NCI-H82 (cell line): Measurements from ENCODE around the gene MAP4.
"Not testable (repeated sequence)": the region's sequence is repeated elsewhere in the genome, so short reads cannot be mapped to it uniquely, and the experiment has no call there.

ENCODE experiments used
- DNase-seq: peaks from one replicate; lab custom pipeline; 2025; lab: John Stamatoyannopoulos, UW

MAP4 gene

DNA sequence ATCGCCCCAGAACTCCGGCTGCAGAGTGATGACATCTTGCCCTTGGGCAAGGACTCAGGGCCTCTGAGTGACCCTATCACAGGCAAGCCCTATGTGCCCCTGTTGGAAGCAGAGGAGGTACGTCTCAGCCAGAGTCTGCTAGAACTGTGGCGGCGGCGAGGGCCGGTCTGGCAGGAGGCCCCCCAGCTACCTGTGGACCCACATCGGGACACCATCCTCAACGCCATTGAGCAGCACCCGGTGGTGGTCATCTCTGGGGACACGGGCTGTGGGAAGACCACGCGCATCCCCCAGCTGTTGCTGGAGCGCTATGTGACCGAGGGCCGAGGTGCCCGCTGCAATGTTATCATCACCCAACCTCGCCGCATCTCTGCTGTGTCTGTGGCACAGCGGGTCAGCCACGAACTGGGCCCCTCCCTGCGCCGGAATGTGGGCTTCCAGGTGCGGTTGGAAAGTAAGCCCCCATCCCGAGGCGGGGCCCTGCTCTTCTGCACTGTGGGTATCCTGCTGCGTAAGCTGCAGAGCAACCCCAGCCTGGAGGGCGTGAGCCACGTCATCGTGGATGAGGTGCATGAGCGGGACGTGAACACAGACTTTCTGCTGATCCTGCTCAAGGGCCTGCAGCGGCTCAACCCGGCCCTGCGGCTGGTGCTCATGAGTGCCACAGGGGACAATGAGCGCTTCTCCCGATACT, 169.9 kb downstream of the MAP4 start:
- no peak for DNase-seq

DNA sequence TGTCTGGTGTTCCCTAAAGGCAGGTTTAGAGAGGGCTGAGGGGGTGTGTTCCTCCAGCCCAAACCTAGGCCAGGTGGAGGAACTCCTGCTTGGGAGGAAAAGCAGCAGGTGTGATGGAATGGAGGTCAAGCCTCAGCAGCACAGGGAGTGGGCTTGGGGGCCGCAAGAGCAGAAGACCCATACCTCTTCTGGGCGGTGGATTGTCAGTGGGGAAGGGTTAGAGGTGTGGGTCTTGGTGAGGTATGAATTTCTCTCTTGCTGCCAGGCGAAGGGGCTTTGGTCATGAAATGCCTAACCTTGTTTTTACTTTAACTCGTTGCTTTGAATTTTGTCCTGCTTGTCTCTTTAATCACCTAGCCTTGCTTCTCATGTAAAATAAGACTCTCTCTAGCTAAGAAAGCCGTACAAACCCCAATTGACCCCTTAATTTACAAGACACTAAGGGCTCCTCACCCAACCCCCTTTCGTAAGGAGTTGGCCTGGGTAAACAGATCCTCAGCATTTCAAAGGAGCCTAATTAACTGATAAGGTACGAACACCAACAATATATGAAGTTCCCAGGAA, 174.3 kb downstream of the MAP4 start:
- DNase-seq = no peak

DNA sequence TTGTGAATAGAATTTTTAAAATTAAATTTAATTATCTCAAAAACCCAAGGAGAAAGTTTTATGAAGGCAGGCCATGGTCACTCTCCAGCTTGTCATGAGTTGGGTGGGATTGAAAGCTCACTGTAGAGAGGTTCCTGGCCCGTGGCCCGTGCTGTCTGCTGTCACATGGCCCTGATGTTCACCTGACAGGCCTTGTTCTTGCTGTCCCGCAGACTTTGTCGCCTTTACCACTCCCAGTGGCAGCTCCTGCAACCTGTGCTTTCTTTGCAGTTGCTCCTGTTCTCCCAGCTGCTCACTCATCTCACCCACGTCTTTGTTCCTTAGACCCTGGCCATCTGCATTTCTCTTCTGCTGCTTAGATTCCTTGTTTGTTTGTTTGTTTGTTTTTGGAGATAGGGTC, 177.7 kb downstream of the MAP4 start:
- DNase-seq = no peak

DNA sequence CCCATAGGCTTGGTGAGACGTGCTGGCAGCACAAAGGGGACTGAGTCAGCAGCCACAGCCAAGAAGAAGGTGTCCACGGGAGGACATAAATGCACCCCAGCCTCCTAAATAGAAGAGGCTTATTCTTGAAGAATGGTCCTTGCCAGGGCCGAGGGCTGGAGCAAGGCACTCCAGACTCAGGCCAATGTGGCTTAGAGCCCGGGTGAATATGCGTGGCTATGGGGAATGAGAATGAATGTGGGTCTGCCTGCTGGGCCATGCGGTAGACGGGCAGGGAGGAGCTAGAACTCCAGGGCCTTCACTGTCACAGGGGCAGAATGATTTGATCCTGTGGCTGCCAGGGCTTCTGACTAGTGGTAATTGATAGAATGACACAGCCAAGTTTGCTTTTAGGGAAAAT, 179.2 kb downstream of the MAP4 start:
- no peak for DNase-seq

DNA sequence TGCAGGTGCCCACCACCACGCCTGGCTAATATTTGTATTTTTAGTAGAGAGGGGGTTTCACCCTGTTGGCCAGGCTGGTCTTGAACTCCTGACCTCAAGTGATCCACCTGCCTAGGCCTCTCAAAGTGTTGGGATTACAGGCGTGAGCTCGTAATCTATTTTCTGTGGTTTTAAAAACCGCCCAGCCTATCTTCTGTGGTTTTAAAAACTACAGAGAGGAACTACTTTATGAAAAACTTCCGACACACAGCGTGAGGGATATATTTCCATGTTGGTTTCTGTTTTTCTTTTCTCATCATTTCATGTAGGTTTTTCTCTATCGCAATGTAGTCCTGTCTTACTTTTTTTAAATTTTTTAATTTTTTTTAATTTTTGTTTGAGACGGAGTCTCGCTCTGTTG, 186.7 kb downstream of the MAP4 start:
- not testable (repeated sequence) for DNase-seq

DNA sequence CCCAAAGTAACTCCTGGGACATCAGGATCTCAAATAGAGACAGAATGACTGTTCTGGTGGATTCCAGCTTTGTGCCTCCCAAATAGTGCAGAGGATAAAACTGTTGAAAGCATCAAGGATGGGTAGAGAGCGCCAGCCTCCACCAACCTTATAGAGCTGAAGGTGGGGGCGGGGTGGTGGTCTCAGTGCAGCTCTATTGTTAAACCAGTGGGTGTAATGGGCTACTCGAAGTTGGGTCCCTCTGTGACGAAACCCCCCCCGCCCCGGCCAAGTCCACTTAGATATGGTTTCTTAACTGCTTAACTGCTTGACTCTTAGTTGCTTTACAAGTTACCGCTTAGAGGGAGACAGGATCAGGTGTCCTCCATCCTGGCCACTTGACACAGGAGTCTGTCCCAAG, 190.6 kb downstream of the MAP4 start:
- peak; percentile 37 for DNase-seq

DNA sequence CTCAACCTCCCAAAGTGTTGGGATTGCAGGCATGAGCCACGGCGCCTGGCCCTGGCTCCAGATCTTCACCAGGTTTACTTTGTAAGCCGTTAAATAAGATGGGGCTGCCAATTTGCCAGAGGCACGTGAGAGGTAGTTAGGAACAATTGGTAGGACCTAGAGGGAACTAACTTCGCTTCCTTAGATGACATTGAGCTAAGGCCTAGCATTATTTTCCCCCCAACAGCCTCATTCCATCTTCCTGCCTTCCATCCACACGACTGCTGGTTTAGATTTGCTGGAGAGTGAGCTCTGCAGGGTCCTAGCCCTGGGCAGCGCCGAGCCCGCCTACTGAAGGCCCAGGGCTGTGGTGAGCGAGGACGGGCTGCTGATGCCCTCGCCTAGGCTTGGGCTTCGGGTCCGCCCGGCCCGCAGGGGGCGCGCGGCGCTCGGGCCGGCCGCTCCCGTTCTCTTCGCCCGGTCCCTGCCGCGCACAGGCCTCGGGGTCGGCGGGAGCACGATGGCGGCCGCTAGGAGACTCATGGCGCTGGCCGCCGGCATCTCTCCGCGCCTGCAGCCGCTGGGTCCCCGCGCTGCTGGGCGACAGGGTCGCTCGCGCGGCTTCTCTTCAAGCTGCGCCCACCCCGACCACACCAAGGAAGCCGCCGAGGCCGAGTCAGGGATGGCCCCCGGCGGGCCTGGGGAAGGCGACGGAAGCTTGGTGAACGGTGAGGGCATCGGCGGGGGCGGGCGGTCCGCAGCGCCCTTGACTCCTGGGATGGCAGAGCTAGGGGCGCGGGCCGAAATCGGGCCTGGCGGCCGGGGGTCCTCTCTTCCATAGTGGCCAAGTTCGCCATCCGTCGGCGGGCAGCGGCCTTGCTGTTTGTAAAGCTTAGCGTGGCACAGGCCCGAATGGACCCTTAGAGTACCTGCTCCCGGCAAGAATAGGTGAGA, 191.4 kb downstream of the MAP4 start:
- peak; percentile 89 for DNase-seq

DNA sequence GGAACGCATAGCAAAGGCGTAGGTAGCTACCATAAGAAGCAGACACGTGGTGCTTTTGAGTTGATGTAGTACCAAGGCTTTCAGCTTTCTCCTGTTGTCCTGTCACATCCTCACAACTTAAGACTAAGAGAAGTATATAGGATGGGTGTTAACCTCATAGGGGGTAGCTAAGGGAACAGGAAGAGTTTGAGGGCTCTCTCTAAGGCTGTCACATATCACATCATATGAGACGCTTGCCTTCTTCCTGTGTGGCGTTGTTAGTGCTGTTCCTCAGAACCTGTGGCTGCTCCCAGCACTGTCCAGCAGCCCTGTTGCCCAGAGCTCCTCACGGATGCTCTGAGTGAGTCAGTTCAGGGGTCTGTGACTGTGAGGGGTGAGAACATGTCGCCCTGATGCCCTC, 198.6 kb downstream of the MAP4 start:
- no peak for DNase-seq

DNA sequence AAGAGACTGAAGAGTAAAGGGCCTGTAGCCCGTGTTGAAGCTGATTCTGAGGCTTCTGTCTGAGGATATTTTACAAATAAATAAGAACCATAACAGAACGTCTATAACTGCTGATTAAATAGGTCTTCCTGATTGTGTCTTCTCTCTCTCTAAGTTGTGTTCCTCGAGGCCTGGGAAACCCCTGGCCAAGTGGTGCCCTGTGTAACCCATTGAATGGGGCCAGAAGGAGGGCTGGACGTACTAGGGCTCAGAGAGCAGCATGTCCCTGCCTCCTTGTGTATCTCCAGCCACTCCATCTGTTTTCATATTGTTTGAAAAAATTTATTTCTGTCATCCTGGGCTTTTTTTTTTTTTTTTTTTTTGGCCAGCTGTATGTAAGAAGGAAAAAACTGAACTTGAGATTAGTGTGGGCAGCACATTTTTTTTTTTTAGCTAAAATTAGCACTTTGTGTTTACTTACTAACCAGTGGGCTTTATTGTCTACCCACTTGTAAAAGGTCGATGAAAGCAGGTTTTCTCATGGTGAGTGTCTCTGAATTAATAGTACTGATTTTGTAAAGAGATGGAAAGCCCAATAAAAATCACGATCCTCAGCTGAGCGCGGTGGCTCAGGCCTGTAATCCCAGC, 202.6 kb downstream of the MAP4 start:
- no peak for DNase-seq

DNA sequence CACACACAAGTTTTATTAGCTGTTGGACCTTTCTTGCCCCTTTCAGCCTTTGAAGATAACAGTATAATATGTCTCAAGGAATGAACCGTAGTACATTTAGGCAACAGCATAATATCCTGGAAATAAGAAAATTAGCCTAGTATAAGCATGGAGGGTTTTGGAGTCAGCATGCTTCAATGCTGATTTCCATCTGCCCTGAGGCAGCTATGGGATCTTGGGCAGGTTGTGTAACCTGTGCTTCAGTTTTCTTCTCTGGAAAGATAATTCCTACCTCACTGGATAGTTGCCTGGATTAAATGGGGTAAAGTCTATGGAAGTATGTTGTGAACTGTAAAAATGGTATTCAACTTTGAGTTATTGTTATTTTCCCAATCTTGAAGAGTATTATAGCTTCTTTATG, 211.6 kb downstream of the MAP4 start:
- DNase-seq = no peak

DNA sequence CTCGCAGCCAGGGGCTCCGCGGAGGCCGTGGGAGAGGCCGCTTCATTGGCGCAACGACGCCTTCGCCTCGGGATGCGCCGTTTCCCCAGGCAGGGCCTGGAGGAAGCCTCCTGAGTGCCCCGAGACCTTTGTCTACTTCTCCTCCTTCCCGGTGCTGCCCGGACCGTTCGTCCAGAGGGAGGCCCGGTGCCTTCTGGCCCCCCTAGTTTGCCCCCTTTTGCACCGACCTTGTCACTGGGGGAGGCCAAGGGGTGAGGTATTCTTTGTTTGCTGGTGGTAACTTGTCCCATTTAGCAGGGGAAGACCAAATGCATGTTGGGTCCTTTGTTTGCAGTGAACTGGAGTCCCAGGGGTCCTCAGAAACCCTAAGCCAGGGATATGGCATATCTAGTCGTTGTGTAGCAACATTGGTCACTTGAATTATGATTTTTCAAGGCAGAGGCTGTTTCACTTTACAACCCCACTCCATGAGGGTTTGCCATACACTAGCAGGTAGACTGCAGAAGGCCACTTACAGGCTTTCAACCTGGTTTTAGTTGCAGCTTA, 212.7 kb downstream of the MAP4 start:
- DNase-seq = no peak

DNA sequence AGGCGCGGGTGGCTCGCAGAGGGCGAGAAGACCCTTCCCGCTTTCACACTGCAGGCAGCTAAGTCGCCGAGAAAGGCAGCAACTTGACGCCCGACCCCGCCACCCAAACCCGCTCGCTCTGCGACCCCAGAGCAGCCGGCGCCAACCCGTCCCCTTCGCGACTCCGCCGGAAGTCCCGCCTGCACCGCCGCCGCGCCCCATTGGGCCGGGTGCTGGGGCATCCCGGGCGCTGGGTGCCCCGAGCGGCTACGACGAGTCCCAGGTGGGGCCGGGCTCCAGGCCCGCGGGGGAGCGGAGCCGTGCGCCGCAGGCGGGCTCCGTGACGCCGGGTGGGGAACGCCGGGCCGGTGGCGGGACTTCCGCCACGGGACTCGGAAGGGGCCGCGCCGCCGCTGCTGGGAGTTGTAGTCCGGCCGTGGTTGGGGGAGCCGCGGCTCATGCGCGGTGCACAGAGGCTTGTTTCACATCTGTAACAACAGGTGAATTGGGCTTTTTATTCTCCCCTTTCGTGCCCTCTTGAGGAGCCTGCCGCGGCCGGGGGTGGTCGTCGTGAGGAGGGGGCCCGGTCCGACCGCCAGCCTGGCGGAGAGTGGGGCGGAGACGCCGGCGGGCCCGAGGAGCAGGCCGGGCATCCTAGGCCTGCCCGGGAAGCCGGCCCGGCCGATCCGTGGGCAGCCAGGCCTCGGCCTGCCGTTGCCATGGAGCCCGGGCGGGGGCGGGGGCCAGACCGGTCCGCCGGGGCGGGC, 213.3 kb downstream of the MAP4 start, which contains the start of gene DHX30:
DHX30 (plus strand) TSS at position 405 of the 746 bp plus-strand sequence. CDS start 7,546 bp downstream, outside the sequence.
- peak; percentile 85 for DNase-seq
